NCI-H1694 treated with DMSO at 0.1 percent for 48 hours (cell line): ENCODE results near the gene RGSL1.
"Not testable (repeated sequence)": the region's sequence is repeated elsewhere in the genome, so short reads cannot be mapped to it uniquely, and the experiment has no call there.

Experiments used
- DNase-seq: peaks from one replicate; lab custom pipeline; 2025; lab: John Stamatoyannopoulos, UW

RGSL1 gene

DNA sequence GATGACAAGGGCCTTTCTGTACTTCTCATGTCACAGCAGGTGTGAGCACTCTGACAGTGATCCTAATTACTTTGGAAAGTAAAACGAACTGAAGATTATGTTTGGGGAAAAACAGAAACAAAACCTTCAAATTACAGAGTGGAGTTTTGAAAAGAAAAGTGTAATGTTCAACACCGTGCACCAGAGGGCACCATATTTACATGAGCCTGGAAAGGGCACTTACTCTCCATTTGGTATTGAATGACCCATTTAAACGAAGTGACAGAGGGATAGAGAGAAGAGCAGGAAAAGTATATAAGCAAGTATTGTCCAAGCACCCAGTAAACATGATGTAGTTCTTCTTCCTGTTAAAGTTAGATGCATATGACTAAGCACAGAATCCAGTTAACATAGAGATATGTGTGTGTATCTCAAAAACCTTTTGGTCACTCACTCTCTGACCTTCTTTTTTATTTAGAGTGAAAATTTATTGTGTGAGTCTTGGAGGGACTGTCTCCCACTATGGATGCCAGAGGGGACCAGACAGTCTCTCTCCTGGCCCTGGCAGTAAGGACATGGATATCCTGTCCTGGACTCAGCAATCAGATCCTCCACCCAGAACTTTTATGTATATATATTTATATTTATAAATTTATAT lies 3.8 kb upstream of the RGSL1 start:
- DNase-seq, result peak; percentile 72

DNA sequence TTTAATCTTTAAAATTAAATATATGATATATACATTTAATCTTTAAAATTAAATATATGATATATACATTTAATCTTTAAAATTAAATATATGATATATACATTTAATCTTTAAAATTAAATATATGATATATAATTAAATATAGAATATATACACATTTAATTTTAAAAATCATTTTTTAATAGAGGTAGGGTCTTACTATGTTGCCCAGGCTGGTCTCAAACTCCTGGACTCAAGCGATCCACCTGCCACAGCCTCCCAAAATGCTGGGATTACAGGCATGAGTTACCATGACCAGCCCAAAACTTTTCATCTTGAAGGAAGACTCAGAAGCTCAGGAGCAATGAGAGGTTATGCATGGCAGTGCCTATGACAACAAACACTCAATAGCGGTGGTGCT lies 2.8 kb upstream of the RGSL1 start:
- DNase-seq, result not testable (repeated sequence)

DNA sequence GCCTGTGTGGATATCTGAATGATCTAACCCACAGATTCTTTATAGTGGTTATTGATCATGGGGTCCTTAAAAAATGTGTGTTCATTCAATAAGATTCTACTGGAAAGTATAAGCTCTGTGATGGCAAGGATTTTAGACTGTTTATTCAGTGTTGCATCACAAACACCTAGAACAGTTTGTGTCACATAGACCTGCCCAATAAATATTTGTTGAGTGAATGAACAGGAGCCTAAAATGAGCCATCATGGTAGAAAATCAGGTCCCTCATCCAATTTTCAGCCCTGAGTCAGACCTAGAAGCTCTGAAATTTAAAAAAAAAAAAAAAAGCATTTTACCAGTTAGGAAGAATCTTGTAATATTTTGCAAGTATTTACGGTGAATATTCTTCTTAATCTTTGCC lies 2.3 kb upstream of the RGSL1 start:
- DNase-seq, result no peak

DNA sequence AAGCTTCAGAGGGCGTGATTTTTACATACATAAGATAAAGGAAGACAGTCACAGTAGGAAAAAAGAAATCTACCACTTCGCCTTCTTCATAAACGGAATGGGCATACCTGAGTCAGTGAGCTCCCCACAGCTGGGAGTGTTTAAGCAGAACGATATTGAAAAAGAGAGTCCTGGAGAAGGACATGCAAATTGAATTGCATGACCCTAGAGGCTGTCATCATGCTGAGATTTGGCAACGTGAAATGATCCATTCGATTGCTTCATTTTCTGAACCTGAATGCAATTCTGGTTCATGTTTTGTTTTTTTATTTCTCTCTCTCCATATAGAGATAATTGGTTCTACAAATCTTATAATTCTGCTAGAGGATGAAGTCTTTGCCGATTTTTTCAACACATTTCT lies 3.7 kb downstream of the RGSL1 start:
- DNase-seq, result no peak

DNA sequence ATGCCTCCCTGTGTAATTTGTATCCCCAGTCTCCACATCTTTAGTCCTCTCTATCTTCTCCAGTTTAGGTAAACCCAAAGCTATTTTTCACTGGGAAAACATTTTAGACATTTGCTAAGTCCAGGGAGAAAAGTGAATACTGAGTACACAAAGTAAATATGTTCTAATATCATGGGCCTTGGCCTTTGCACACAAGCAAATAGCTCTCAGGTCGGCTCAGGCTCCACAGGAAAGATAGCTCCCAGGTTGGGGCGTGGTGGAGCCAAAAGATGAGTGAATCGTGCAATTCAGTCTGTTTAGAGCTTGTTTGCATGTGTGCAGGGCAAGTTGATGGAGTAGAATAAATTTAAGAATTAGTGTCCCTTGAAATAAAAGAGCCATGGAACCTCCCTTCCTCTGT lies 7.9 kb downstream of the RGSL1 start:
- no peak for DNase-seq

DNA sequence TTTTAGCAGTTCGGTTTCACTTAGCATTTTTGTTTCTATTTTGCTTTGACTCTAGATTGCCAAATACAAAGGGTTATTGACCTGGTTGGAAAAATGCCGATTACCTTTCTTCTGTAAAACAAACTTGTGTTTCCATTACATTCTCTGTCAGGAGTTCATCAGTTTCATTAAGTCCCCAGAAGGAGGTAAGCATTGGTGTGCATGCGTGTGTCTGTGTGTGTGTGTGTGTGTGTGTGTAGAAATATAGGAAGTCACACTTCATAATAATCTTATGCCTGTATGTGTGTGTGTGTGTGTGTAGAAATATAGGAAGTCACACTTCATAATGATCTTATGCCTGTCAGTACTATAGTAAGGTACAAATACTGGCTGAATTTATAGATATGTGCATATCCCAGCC lies 10.0 kb downstream of the RGSL1 start:
- DNase-seq, result no peak

DNA sequence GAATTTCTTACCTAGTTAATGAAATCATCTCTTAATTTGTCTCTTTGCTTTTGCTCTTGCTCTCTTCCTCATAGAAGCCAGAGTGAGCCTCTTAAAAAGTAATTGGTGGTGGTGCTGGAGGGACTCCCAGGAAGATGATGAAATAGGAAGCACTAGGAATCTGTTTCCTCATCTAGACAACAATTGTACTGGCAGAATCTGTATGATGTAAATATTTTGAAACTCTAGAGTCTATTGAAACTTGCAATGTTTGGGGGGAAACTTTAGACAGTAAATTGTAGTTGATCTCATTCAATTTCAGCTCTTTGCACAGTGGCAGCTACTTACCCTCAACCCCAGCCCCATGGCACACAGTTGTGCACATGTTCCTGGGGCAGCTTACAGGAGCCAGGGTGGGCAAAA lies 10.6 kb downstream of the RGSL1 start:
- no peak for DNase-seq

DNA sequence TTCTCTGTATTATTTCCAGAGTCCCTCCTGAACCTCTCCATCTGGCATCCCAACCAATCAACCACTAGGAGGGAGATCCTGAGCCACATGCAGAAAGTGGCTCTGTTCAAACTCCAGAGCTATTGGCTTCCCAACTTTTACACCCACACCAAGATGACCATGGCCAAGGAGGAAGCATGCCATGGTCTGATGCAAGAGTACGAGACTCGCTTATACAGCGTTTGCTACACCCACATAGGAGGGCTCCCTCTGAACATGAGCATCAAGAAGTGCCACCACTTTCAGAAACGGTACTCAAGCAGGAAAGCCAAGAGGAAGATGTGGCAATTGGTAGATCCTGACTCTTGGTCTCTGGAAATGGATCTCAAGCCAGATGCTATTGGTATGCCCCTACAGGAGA lies 23.6 kb downstream of the RGSL1 start:
- no peak for DNase-seq

DNA sequence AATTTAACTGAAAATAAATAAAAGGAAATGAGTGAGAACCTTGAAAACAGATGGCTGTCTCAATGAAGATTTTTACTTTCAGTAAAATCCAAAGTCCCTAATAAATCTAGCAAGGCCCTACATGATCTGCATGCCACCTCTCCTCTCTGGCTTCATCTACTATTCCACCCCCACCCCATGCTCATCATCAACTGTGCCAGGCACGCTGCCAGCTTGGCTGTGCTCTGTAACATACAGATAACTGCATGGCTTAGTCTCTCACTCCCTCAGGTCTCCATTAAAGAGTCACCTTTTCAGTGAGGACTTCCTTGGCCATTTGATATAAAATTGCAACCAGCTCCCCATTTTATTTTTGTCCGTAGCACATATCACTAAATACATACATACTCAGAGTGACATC lies 26.7 kb downstream of the RGSL1 start:
- DNase-seq, result no peak

DNA sequence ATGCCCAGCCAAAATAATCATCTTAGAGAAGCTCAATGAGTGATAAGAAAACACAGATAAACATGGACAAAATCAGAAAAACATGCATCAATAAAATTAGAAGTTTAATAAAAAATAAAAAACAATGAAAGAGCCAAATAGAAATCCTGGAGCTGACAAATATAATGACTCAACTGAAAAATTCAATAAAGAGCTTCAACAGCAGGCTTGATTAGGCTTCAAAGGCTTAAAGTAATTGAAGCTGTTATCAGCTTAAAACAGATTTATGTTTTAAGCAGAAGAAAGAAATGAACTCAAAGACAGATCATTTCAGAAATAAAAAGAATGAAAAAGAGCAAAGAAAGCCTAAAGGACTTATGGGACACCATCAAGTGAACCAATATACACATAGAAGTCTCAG lies 28.3 kb downstream of the RGSL1 start:
- no peak for DNase-seq

DNA sequence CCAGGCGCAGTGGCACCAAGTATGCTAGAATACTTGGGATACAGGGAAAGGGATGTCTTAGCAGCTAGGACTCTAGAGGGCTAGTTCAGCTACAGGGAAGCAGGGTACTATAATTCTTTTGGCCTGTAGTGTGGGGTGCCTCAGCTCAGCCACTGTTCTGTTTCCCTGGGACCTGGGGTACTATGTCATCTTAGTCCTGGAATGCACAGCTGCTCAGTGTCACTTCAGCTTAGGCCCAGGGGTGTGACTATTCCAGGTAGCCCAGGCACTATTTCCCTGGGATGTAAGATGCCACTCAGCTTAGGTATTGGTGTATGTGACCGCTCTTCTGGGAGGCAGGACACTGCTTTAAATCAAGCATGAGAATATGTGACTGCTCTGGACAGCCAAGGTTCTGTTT lies 34.1 kb downstream of the RGSL1 start:
- no peak for DNase-seq

DNA sequence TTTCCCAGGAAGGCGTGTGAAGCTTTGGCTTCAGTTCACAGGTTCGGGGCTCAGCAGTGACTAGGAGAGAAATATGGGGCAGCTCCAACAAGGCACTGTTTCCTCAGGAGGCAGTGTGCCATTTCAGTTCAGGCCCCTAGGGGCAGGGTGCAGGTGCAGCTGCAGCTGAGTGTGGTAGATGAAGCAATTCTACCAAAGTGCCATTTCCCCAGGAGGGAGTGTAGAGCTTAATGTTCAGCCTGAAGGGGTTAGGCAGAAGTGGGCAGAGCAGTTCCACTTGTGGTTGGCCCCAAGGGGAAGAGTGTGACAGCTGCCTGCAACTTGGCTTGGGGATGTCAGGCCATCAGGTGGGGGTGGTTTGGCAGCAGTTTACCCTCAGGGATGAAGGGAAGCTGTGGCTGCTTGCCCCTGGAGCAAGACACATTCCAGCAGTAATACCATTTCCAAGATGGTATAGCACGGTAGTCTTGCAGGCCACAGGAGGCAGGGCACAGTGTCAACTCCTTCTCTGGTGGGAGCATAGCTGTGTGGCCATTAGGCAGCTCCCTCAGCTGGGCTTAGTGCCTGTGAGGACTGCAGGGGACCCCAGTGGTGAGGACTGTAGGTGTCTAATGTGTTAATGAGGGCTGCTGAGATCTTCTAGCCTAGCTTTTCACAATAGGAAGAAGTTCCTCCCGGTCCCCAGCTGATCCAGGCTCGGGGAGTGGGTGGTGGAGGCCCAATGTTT lies 34.7 kb downstream of the RGSL1 start:
- no peak for DNase-seq

DNA sequence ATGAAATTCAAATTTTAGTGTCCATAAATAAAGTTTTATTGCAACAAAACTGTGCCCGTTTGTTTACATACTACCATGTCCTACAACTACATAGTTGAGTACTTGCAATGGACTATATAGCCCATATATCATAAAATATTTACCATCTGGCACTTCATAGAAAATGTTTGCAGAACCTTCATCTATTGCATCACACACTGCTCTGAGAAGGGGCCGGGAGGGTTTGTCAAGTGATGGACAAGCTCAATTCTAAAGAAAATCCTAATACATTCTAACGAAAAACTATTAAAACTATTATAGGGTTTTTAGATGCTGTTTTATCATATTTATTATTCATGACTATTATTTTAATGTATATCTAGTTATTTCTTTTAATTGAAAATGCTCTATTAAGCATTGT lies 35.9 kb downstream of the RGSL1 start:
- no peak for DNase-seq

DNA sequence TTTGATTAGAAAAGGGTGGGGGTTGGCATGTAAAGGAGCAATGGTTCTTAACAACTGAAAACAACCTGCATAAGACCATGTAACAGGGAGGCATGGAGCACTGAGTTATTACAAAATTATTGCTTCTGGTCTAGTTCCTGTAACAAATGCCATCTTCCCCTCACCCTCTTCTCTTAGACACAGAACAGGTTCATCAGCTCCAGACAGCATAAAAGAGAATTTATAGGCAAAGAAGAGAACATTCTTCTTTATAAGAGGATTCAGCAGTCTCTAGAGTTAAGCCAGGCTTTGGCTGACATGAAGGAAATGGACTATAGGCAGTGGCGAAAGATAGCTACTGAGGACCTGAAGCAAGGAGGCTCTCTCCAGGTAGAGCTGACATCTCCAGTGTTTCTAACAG lies 38.9 kb downstream of the RGSL1 start:
- no peak for DNase-seq

DNA sequence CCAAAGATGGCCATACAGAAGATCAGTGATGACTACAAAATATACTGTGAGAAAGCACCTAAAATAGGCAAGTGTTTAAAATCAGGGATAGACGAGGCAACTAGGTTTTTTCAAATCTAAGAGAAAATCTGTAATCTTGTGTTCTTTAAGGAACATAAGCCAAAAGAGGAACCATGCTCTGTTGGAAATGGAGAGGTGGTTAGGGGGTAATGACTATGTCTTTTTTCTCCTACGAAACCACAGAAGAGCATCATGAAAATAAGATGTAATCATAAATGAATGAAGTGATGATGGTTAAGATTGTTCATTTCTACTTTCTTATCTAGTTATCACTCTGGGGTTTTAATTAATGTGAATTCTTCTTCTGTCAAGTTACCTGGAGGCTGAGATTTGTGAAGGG lies 43.1 kb downstream of the RGSL1 start:
- no peak for DNase-seq

DNA sequence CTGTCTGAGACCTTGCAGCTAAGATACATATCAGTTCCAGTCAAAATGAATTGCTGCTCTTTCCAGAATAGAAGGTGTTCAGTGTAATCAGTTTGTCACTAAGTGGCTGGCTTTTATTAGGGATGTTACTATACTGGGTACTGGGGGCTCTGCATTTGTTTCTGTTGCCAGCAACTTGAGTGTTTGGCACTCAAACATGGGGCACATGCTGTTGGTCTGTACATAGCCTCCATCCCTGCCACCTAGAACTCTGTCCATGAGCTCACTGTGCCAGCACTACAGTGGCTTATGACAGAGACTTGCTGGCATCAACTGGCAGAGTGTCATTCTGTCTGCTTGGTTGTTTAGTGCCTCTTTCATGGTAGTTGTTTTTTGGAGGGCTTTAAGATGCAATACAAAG lies 45.1 kb downstream of the RGSL1 start:
- DNase-seq, result no peak

DNA sequence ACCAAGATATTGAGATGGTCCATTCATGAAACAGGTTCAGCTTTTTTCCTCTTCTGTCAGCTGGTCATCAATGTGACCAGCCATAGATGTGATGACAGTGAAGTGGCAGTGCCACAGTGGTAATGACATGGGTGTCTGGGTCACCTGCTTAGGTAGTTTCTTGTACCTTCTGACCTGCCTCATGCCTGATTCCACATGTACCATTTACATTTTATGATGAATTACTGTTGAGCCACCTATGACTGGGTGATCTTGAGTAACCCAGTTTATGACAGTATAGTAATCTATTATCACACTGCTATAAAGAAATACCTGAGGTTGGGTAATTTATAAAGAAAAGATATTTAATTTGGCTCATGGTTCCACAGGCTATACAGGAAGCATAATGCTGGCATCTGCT lies 45.7 kb downstream of the RGSL1 start:
- DNase-seq, result no peak

DNA sequence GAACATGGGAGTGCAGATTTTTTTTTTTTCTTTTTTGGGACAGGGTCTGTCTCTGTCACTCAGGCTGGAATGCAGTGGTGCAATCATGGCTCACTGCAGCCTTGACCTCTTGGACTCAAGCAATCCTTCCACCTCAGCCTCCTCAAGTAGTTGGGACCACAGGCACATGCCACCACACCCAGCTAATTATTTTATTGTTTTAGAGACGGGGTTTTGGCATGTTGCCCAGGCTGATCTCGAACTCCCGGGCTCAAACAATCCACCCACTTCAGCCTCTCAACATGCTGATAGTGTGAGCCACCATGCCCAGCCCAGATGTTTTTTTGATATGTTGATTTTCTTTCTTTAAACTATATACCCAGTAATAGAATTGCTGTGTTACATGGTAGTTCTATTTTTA lies 57.7 kb downstream of the RGSL1 start:
- no peak for DNase-seq

DNA sequence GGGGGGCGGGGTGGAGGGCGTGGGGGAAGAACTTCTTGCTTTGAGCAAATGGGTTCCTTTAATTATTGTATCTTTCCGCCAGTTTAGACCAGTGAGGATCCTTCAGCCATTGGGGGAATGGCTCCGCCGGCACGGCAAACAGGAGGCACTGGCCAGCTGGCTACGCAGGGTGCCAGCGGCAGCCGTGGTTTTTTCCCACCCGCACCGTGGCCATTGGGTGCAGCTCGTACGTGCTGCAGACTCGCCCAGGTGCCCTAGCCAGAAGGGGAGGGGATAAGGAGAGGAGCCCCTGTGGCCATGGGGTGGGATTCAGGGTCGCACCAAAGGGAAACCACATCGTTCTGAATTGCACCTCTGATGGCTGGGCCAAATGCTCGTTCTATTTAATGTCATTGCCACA lies 65.6 kb downstream of the RGSL1 start:
- no peak for DNase-seq

DNA sequence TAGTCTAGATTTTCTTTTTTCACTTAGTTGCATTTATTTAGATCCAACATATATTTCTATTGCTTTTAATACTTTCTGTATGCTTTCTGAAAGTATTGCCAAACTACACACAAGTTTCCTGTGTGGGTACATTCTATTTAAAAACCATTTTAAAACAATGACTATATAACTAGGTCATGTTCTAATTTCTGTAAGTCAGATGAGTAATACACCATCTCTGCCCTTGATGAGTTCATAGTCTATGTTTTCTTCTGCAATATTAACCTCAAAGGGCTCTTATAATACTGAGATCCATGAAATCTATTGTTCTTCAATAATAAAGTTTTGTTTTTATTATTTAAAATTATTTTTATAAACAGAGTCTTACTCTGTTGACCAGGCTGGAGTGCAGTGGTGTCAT lies 70.8 kb downstream of the RGSL1 start:
- DNase-seq, result no peak

DNA sequence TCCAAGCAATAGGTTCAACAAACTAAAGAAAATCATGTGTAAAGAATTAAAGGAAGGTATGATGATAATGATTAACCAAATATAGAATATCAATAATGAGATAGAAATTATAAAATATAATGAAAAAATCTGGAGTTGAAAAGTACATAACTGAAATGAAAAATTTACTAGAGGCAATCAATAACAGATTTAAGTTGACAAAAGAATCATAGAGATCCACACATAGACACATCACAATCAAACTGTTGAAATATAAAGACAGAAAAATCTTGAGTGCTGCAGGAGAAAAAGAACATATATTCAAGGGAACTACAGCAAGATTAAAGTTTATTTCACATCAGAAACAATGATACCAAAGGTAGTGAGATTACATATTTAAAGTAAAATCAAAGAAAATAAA lies 75.4 kb downstream of the RGSL1 start:
- no peak for DNase-seq

DNA sequence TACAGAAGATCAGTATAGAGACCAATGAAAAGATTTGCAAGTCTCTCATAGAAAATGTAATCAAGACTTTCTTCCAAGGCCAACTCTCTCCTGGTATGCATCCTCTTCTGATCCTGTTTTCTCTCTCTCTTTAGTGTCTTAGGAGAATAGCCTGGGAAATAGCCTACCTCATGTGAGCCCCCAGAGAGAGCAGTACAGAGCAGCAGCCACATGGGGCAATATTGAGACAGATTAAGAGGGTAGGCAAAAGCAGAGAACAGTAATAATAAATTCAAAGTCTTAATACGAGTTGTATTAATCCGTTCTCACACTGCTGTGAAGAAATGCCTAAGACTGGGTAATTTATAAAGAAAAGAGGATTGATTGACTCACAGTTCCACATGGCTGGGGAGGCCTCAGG lies 77.7 kb downstream of the RGSL1 start:
- DNase-seq, result no peak

DNA sequence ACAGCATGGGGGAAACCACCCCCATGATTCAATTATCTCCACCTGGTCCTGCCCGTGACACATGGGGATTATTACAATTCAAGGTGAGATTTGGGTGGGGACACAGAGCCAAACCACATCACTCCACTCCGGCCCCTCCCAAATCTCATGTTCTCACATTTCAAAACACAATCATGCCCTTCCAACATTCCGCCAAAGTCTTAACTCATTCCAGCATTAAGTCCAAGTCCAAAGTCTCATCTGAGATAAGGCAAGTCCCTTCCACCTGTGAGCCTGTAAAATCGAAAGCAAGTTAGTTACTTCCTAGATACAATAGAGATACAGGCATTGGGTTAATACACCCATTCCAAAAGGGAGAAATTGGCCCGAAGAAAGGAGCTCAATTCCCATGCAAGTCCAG lies 78.3 kb downstream of the RGSL1 start:
- DNase-seq, result not testable (repeated sequence)

DNA sequence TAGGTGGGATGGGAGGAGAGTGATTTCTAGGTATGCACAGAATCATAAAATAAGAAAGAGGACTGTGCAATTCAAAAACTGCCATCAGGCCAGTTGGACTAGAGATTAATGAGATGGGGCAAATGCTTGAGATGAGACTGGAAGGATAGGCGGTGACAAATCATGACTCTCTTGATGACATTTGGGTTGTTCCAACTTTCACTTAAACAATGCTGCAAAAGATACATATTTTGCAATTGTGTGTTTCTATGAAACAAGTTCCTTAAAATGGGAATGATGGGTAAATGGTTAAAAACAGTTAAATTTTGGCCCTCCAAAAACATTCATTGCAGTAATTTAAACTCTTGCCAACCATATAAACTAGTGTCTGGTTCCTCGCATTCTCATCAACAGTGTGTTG lies 84.0 kb downstream of the RGSL1 start:
- no peak for DNase-seq
